Epithelial cell of proximal tubule (primary cell): ENCODE measurements around the gene RPS6KA2. TPM values are rescaled to one million over a fixed set of nuclear protein-coding genes. Genes with fewer than 3 reads are reported as not detected.

Experiments used
- DNase-seq: peaks from one replicate; pipeline ENCODE4 v3.0.0-alpha.2; 2011; ENCODE audit warnings: low read depth
- H3K4me3 ChIP-seq: 2 replicates; pipeline ENCODE4 v1.5.1; 2011; ENCODE audit warnings: low read depth, mild to moderate bottlenecking, low read length
- total RNA-seq: library from RNA; depleted of rRNA; stranded (reverse); fragments of >200 nt; gene quantifications from 2 replicates; pipeline ENCODE4 v1.2.3, GENCODE V29; 2015
- TF ChIP-seq, protein P1 (sequence below): conservative IDR thresholded peaks from 2 replicates; pipeline ENCODE4 v1.5.1; 2012; ENCODE audit warnings: low read depth, mild to moderate bottlenecking, low read length

RPS6KA2 gene
- total RNA-seq, 1 donor from 2014 or later = 20.8 TPM

DNA sequence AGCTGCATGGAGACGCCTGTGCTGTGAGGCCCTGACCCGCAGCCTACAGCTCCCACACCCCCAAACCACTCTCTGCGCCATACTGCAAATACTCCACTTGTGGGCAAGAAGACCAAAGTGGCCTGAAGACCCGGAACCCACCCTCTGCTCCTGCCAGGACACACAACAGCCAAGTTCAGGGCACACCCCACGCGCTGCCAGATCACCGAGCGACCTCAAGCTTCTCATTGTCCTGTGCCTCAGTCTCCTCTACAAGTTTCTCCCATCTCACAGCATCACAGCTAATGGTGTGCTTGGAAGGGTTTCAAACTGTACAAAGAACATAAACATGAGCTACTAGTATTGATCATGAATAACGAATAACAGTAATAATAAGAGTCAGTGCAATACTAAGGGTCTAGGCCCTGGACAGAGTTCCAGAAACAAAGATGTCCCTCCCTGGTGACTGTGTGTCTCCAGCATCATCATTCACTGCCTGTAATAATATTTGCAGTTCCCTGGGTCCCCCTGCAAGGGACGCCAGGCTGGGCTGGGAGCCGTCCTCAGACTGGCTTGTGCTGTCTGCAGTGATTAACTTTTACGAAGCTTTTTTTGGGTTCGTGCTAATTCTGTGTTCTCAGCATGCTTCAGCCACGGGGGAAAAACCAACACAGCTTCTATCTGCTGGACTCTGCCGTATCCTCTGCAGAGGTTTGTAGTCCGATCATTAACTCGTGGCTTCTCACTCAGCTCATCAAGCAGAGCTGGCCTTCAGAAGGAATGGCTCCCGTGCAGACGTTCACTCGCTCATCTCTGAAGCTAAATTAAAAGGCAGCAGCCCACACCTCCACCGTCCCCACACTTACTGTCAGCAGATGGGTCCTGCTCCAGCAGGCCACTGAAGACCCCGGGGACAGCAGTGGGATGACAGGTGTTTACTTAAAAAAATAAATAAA, 162.7 kb downstream of the RPS6KA2 start:
- no peak for DNase-seq
- TF ChIP-seq, protein P1, sequence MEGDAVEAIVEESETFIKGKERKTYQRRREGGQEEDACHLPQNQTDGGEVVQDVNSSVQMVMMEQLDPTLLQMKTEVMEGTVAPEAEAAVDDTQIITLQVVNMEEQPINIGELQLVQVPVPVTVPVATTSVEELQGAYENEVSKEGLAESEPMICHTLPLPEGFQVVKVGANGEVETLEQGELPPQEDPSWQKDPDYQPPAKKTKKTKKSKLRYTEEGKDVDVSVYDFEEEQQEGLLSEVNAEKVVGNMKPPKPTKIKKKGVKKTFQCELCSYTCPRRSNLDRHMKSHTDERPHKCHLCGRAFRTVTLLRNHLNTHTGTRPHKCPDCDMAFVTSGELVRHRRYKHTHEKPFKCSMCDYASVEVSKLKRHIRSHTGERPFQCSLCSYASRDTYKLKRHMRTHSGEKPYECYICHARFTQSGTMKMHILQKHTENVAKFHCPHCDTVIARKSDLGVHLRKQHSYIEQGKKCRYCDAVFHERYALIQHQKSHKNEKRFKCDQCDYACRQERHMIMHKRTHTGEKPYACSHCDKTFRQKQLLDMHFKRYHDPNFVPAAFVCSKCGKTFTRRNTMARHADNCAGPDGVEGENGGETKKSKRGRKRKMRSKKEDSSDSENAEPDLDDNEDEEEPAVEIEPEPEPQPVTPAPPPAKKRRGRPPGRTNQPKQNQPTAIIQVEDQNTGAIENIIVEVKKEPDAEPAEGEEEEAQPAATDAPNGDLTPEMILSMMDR = no peak
- no peak overlapping the region for H3K4me3 ChIP-seq

DNA sequence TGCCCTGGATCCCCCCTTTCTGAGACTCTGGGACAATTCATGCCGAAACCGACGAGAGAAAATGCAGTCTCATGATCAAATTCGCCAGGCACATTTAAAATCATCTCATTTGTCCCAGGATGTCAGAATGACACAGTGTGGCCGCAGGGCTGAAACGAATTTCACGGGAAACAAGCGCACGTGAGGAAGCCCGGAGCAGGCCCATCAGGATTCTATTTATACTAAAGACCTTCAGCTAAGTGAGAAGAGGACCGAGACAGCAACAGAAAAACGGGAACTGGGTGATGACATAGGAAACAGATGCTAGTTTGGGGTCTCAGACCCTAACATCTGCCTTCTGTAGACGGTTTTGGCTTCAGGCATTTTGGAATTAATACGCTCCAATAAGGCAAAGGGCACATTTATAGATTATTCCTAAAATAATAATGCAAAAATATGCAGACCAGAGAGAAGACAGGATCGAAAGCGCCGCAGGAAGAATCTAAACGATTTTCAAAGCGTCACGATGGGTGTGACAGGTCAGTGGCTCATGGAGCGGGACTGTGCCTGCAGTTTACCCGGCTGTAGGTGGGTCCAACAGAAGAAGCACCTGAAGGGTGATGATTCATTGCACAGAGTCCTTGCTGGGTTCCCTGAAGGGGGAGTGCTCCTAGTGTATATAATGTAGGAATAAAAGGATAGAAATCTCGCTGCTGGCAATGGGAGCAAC, 163.5 kb downstream of the RPS6KA2 start:
- TF ChIP-seq, protein P1 = no peak
- H3K4me3 ChIP-seq = no peak overlapping the region
- DNase-seq = no peak

DNA sequence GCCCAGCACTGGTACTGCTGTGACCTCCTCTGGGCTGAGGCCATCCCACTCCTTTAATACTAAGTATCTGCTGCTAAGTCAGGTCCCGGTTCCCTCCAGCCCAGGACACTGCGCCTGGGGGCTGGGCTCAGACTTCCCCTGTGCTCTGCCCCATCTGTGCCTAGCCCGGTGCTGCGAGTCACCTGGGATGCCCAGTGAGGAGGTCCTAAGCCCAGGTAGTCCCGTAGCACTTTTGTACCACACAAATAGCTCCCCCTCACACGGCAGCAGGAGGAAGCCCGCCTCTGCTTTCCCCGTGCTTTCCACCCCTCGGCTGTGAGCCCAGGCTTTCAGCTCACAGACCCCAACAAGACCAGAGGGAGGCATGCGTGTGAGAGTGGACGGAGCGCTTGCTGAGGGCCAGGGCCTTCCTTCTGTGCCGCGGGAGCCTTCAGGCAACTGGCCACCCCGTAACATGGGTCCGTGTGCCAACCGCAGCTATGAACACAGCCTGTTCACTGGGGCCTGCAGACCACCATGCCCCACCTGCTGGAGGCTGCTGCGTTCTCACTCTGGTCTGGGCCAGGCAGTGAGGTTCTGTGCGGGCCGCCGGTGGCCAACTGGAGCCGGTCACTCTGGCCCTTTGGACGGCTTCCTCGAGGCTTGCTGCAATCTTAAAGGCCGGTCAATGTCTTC, 164.5 kb downstream of the RPS6KA2 start:
- no peak for DNase-seq
- no peak overlapping the region for H3K4me3 ChIP-seq
- TF ChIP-seq, protein P1 = no peak

DNA sequence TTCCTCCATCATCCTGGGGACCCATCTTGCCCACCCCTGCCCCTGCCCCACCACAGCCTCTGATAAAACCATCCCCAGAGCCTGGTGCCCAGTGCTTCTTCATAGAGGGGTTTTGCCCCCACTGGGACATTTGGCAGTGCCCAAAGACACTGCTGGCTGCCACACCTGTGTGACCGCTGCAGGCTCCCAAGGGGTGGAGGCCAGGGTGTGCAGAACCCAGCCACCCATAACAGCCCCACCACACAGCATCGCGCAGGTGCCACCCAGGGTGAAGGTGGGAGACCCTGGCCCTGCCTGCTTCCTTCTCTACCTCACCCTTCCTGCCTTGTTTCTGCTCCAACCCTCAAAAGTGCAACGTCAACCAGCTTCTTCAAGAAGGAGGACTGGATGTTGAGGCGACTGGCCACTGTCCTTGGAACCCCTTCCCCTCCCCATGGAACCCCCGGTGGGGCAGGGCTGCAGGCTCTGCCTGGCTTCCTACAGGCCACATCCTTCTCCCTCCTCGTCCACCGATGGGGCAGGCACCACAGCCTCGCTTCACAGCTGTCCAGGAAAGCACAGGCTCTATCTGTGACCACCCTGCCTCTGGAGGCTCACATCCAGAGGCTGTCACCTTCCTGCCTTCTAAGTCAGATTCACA, 165.1 kb downstream of the RPS6KA2 start:
- TF ChIP-seq, protein P1 = no peak
- DNase-seq = no peak
- H3K4me3 ChIP-seq = no peak overlapping the region

DNA sequence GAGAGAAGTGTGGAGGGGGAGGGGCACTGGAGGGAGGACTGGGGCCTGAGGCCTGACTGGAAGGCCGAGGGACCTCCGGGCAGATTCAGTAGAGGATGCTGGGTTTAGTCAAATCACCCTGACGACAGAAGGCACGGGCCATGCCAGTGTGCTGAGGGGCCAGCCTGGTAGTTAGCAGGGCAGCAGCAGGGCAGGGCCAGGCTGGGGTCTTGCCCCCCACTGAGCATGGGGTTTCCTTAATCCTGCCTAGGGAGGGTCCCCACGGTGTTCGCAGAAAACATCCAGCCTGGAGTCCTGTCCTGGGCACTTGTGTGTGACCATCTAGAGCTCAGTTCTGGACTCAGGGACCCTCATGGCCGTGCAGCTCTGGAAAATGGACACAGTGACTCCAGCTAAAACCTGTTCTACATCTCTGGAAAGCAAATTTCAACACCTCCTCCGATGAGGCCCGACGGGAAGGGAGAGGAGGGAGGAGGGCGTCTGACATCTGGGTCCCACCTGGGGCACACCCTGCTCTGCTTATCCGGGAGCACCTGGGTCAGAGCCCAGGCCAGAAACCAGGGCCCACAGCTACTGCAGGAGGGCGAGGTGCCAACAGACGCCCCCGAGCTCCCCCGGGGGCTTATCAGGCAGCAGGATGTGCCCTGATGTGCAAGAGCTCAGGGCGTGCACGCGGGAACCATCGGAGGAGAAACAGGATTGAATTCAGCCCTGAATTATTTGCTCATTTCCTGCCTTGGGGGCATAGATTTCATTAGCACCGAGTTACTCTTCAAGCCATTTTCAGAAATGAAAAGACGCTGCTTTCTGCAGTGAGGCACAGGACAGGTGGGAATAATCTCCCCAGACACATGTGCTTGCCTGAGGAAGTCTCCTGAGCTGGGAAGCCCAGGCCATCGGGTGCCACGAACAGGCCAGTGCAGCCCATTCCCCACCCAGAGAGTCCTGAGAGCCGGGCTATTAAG, 166.3 kb downstream of the RPS6KA2 start:
- TF ChIP-seq, protein P1 = no peak
- no peak overlapping the region for H3K4me3 ChIP-seq
- no peak for DNase-seq

DNA sequence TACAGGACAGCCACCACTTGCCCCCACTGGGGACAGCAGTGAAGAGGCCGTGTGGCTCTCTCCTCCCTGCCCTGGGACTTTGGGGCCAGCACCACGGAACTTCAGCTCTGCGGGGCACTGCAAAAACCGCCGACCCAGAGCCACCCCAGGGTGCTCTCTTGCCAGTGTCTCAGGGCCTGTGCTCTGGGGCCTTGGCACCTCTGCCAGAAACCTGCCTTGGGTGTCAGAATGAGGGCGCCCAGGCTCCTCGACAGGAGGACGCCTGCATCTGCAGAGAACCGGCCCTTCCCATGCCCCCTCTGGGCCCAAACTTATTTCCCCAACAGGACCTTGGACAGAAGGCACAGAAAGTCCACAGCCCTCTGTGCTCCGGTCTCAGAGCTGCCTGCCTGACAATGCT, 167.1 kb downstream of the RPS6KA2 start:
- no peak overlapping the region for H3K4me3 ChIP-seq
- TF ChIP-seq, protein P1 = no peak
- DNase-seq = no peak
